ENCODE measurements around the gene C12orf42.

The C12orf42 gene

DNA sequence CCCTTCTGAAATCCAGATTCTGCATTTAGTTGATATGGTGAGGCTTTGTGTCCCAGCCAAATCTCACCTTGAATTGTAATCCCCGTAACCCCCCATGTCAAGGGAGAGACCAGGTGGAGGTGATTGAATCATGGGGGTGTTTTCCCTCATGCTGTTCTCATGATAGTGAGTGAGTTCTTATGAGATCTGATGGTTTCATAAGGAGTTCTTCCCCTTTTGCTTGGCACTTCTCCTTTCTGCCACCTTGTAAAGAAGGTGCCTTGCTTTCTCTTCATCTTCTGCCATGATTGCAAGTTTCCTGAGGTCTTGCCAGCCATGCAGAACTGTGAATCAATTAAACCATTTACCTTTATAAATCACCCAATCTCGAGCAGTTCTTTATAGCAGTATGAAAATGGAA is 23.1 kb upstream of the C12orf42 start:
- no peaks in the 10 kb centered on the region for H3F3A ChIP-seq (ENCODE audit: low read depth)
- H4K20me1 ChIP-seq (ENCODE audit: insufficient read depth, low read length, poor library complexity, severe bottlenecking), result no peaks in the 10 kb centered on the region
- H3K9me3 ChIP-seq (ENCODE audit: insufficient read depth, low read depth, low read length), result no peaks in the 10 kb centered on the region
- no peaks in the 10 kb centered on the region for H3K27me3 ChIP-seq (ENCODE audit: insufficient read depth, low read length, poor library complexity, severe bottlenecking)
- no peak overlapping the region for H3K4me2 ChIP-seq (ENCODE audit: low read depth, low read length, poor library complexity, severe bottlenecking)
- H3K79me2 ChIP-seq (ENCODE audit: insufficient read depth, low read length), result no peaks in the 10 kb centered on the region
- H2AFZ ChIP-seq (ENCODE audit: low read length), result no peak overlapping the region
- H3K4me1 ChIP-seq (ENCODE audit: insufficient read depth, low read length, poor library complexity, severe bottlenecking), result no peaks in the 10 kb centered on the region
- H3K36me3 ChIP-seq (ENCODE audit: insufficient read depth, low read length), result no peaks in the 10 kb centered on the region
- no peak overlapping the region for H3K9ac ChIP-seq (ENCODE audit: low read depth, low read length, poor library complexity, severe bottlenecking)
- no peak overlapping the region for H3K4me3 ChIP-seq (ENCODE audit: low read length, poor library complexity, severe bottlenecking)
- TF ChIP-seq, protein P1, sequence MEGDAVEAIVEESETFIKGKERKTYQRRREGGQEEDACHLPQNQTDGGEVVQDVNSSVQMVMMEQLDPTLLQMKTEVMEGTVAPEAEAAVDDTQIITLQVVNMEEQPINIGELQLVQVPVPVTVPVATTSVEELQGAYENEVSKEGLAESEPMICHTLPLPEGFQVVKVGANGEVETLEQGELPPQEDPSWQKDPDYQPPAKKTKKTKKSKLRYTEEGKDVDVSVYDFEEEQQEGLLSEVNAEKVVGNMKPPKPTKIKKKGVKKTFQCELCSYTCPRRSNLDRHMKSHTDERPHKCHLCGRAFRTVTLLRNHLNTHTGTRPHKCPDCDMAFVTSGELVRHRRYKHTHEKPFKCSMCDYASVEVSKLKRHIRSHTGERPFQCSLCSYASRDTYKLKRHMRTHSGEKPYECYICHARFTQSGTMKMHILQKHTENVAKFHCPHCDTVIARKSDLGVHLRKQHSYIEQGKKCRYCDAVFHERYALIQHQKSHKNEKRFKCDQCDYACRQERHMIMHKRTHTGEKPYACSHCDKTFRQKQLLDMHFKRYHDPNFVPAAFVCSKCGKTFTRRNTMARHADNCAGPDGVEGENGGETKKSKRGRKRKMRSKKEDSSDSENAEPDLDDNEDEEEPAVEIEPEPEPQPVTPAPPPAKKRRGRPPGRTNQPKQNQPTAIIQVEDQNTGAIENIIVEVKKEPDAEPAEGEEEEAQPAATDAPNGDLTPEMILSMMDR (conservative IDR thresholded peaks at IDR 0.05; ENCODE audit: low read length), result no peak
- TF ChIP-seq EZH2phosphoT487 (IDR thresholded peaks at IDR 0.05; ENCODE audit: borderline replicate concordance), result no peak
- H3K9me2 ChIP-seq (replicated peaks; ENCODE audit: low read depth, low read length), result no peaks in the 10 kb centered on the region

DNA sequence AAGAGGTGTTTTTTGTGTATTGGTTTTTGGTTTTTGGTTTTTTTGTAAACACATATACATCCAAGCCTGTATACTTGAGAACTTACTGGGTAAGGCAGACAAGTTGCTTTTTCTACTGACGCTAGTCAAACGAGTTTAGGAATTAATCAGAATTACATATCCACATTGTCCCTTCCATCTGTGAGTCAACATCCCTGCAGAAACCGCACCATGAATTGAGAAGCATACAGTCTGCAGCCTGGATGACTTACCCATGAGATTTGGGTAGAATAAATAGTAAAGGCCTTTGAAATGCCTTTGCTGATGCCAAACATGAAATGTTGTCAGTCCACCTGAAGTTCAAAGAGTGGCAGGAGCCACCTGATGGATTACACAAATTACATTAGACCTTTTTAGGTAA is 21.4 kb upstream of the C12orf42 start:
- no peak for TF ChIP-seq EZH2phosphoT487 (IDR thresholded peaks at IDR 0.05; ENCODE audit: borderline replicate concordance)
- TF ChIP-seq, protein P1 (conservative IDR thresholded peaks at IDR 0.05; ENCODE audit: low read length), result no peak
- no peaks in the 10 kb centered on the region for H3K79me2 ChIP-seq (ENCODE audit: insufficient read depth, low read length)

DNA sequence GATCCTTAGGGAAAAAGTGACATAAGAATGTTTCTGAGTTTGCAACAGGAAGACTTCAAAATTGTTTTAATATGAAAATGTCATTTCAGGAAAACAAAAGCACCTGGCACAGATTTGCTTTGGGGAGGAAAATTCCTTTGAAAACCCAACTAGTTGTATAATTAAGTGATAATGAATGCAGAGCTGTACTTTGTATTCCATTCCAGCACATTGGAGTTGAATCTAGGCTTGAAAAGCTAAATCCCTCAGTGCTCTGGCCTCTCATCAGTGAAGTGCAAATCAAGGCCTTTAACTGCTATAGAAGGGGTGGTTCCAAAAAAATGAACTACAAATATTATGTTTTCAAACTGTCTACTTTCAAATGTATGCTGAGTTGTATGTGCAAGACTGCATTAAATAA is 19.6 kb upstream of the C12orf42 start:
- no peak overlapping the region for H3K4me2 ChIP-seq (ENCODE audit: low read depth, low read length, poor library complexity, severe bottlenecking)
- H2AFZ ChIP-seq (ENCODE audit: low read length), result no peak overlapping the region
- no peaks in the 10 kb centered on the region for H3K27me3 ChIP-seq (ENCODE audit: insufficient read depth, low read length, poor library complexity, severe bottlenecking)
- no peaks in the 10 kb centered on the region for H3K36me3 ChIP-seq (ENCODE audit: insufficient read depth, low read length)
- no peaks in the 10 kb centered on the region for H3F3A ChIP-seq (ENCODE audit: low read depth)
- no peak for TF ChIP-seq EZH2phosphoT487 (IDR thresholded peaks at IDR 0.05; ENCODE audit: borderline replicate concordance)
- H3K4me3 ChIP-seq (ENCODE audit: low read length, poor library complexity, severe bottlenecking), result no peak overlapping the region
- H3K79me2 ChIP-seq (ENCODE audit: insufficient read depth, low read length), result no peaks in the 10 kb centered on the region
- H3K9me3 ChIP-seq (ENCODE audit: insufficient read depth, low read depth, low read length), result no peaks in the 10 kb centered on the region
- H3K4me1 ChIP-seq (ENCODE audit: insufficient read depth, low read length, poor library complexity, severe bottlenecking), result no peaks in the 10 kb centered on the region
- no peaks in the 10 kb centered on the region for H4K20me1 ChIP-seq (ENCODE audit: insufficient read depth, low read length, poor library complexity, severe bottlenecking)
- H3K9ac ChIP-seq (ENCODE audit: low read depth, low read length, poor library complexity, severe bottlenecking), result no peak overlapping the region
- H3K9me2 ChIP-seq (replicated peaks; ENCODE audit: low read depth, low read length), result no peaks in the 10 kb centered on the region

More for the DNA sequence above, 21.4 kb upstream of the C12orf42 start:
- Histone ChIP-seq H3K27me3 (ENCODE audit: insufficient read depth, low read length, poor library complexity, severe bottlenecking) (no peaks in the 10 kb centered on the region), H3K4me3 (ENCODE audit: low read length, poor library complexity, severe bottlenecking) (no peak overlapping the region), H3K9me2 (replicated peaks; ENCODE audit: low read depth, low read length) (no peaks in the 10 kb centered on the region), H3F3A (ENCODE audit: low read depth) (no peaks in the 10 kb centered on the region), H3K4me1 (ENCODE audit: insufficient read depth, low read length, poor library complexity, severe bottlenecking) (no peaks in the 10 kb centered on the region), H3K9me3 (ENCODE audit: insufficient read depth, low read depth, low read length) (no peaks in the 10 kb centered on the region), H3K9ac (ENCODE audit: low read depth, low read length, poor library complexity, severe bottlenecking) (no peak overlapping the region), H4K20me1 (ENCODE audit: insufficient read depth, low read length, poor library complexity, severe bottlenecking) (no peaks in the 10 kb centered on the region), H2AFZ (ENCODE audit: low read length) (no peak overlapping the region), H3K4me2 (ENCODE audit: low read depth, low read length, poor library complexity, severe bottlenecking) (no peak overlapping the region), H3K36me3 (ENCODE audit: insufficient read depth, low read length) (no peaks in the 10 kb centered on the region)

DNA sequence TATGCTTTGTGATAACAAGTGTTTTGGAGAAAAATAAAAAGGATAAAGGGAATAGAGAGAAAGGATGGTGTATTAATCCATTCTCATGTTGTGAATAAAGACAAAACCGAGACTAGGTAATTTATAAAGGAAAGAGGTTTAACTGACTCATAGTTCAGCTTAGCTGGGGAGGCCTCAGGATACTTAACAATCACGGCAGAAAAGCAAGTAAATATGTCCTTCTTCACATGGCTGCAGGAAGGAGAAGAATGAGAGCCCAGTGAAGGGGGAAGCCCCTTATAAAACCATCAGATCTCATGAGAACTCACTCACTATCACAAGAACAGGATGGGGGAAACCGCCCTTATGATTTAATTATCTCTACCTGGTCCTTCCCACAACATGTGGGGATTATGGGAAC is 18.1 kb upstream of the C12orf42 start:
- no peaks in the 10 kb centered on the region for H3K4me1 ChIP-seq (ENCODE audit: insufficient read depth, low read length, poor library complexity, severe bottlenecking)
- no peaks in the 10 kb centered on the region for H3K79me2 ChIP-seq (ENCODE audit: insufficient read depth, low read length)
- no peaks in the 10 kb centered on the region for H3K9me2 ChIP-seq (replicated peaks; ENCODE audit: low read depth, low read length)
- H3F3A ChIP-seq (ENCODE audit: low read depth), result no peaks in the 10 kb centered on the region
- H3K9ac ChIP-seq (ENCODE audit: low read depth, low read length, poor library complexity, severe bottlenecking), result no peak overlapping the region
- H3K27me3 ChIP-seq (ENCODE audit: insufficient read depth, low read length, poor library complexity, severe bottlenecking), result no peaks in the 10 kb centered on the region
- no peak overlapping the region for H3K4me2 ChIP-seq (ENCODE audit: low read depth, low read length, poor library complexity, severe bottlenecking)
- no peak overlapping the region for H3K4me3 ChIP-seq (ENCODE audit: low read length, poor library complexity, severe bottlenecking)
- TF ChIP-seq, protein P1 (conservative IDR thresholded peaks at IDR 0.05; ENCODE audit: low read length), result no peak
- TF ChIP-seq EZH2phosphoT487 (IDR thresholded peaks at IDR 0.05; ENCODE audit: borderline replicate concordance), result no peak
- H3K36me3 ChIP-seq (ENCODE audit: insufficient read depth, low read length), result no peaks in the 10 kb centered on the region
- H2AFZ ChIP-seq (ENCODE audit: low read length), result no peak overlapping the region
- H4K20me1 ChIP-seq (ENCODE audit: insufficient read depth, low read length, poor library complexity, severe bottlenecking), result no peaks in the 10 kb centered on the region
- H3K9me3 ChIP-seq (ENCODE audit: insufficient read depth, low read depth, low read length), result no peaks in the 10 kb centered on the region

Measured in Loucy (cell line).